ENCODE data around the gene FAM131A.

FAM131A gene

DNA sequence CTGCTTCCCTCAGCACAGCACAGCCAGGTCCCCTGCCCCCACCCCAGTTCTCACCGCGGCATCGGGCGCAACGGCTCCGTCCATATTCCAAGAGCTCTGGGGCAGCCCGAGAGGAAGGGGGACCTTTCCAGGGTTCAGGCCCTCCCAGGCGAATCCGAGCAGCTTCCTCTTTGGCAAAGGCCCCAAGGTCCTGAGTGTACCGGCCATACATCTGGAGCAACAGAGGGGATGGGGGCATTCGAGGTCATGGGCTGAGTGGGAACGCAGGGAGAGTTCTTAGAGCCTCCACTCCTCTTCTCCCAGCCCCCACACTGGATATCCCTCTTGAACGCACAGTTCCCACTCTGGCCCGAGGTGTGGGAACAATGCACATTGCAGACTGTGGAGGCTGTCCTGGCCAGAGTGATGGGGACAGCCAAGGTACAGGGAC lies 21.5 kb downstream of the FAM131A start:
- DNase-seq: no peak

DNA sequence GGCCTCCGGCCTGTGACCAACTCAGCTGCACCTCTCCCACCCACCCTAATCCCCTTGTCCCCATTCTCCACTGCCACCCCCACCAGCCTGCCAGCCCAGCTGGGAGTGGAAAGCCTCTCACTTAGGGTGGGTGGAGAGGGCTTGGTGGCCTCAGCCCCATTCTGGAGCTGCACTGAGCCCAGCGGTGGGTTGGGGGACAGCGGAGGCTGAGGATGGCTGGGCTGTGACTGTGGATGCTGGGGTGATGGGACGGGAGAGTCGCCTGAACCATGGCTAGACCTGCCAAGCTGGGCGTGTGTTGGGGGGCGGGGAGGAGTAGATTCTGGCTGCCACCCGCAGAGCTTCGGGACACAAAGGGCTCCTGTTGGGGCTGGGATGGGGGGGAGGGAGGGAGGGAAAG lies 22.2 kb downstream of the FAM131A start:
- no peak for DNase-seq

DNA sequence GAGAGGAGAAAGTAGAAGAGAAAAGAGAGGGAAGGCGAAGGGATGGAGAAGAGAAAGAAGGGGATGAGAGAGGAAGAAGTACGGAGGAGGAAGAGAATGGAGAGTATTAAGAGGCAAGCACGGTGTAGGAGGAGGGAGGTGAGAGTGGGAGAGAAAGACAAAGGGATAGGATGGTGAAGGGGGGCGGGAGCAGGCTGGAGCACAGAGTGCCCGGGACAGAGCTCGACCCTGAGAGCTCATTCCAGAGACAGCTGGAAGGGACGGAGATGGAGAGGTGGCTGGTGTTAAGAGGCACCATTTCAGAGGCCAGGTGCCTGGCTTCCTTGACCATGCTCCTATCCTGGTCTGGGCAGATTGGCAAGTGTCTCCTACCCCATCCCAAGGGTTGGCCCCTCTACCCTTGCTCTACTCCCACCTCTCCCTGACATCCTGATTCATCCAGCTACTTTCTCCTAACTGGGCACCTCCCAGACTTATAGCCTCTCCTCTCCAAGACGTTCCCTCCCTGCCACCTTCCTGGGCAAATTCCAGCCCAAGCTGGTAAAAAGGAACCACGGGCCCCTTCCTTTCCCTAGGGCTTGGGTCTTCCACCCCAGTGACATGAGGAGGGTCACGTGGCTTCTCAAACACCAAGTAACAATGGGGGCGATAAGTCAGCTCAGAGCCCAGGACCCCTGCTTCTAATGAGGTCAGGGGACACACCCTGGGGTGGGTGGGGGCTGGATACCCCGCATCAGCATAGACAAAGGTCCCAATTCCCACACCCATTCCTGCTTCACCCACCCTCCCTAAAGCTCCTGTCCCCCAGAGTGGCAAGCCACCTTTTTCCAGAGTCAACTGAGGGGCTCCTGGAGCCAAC lies 22.9 kb downstream of the FAM131A start:
- no peak for DNase-seq

DNA sequence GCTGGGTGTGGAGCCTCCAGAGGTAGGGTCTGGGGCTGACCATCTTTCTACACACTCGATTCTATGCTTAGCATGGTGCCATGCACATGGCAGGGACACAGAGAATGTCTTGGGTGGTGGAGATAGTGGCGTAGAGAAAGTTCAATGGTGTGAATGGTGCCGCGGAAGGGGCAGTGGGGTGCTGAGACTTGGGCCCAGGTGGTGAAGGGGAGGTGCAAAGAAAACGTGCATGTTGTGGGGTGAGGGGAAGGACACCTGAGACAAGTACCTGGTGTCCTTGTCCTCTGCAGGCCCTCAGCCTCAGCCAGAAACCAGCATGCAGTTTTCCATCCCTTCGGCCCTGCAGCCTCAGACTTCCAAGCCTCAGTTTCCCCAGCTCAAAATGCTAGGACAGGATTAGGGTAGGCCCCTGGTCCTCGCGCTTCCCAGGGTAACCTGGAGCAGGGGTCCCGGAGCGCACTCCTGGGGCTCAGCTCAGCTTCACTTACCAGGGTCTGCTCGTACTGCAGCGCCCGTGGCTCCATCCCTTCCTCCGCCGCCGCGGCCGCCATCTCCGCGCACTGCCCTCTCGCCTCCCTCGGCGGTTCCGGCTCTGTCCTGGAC lies 23.6 kb downstream of the FAM131A start:
- no peak for DNase-seq

DNA sequence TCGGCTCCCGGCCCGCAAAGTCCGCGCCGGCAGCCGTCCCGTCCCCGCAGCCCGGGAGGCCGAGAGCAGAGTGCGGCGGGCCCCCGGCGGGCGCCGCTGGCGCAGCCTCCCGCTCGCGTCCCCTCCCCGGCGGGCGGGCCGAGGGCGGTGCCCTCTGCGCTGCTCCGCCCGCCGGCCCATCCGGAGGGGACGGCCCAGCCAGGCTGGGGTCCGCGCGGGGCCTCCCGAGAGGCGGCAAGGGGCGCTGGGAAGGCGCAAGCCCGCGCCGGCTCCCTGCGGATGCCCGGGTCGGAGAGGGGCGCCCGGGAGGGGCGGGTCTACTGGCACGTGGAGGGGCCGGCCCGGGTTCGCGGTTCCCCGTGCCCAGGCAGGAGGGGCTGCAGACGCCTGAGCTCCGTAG lies 24.1 kb downstream of the FAM131A start, which contains the start of the genes CLCN2 and POLR2H:
Gene CLCN2, minus strand, starts transcription at position 74 of the 400 bp plus-strand sequence. CDS start 126 bp downstream, outside the sequence.
Gene POLR2H, plus strand, starts transcription at position 179 of the 400 bp plus-strand sequence. CDS start 1,783 bp downstream, outside the sequence.
- DNase-seq: peak; percentile 37

DNA sequence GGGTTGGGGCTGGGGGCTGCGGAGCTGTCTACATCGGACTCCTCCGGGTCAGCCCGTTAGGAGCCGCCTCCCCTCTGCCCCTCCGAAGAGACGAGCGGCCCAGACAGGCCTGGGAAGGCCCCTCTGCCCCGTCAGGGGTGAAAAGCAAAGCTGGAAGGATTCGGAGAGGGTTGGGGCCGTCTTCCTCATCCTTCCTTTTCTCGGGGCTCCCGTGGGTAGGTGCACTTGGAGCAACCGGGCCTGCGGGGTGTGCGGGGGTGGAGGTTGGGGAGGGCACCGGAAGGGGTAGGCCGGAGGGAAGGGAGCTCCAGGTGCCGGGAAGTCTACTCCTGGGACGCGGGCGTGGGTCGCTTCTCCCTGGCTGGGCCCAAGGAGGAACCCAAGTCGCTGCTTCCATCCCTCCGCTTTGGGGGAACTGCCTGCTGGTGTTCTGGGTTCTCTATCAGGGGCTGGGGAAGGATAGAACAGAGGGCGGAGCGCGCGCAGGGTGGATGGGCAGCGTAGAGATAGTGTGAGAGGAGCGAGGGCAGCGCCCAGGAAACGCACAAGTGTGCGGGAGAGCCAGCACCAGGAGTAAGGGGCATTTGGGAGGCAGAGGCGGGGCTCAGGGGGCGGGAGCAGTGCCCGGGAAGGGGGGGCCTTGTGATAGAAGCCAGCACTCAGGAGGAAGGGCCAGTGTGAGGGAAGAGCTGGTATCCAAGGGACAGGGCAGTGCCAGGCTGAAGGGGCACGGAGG lies 24.7 kb downstream of the FAM131A start:
- DNase-seq: peak; percentile 34

DNA sequence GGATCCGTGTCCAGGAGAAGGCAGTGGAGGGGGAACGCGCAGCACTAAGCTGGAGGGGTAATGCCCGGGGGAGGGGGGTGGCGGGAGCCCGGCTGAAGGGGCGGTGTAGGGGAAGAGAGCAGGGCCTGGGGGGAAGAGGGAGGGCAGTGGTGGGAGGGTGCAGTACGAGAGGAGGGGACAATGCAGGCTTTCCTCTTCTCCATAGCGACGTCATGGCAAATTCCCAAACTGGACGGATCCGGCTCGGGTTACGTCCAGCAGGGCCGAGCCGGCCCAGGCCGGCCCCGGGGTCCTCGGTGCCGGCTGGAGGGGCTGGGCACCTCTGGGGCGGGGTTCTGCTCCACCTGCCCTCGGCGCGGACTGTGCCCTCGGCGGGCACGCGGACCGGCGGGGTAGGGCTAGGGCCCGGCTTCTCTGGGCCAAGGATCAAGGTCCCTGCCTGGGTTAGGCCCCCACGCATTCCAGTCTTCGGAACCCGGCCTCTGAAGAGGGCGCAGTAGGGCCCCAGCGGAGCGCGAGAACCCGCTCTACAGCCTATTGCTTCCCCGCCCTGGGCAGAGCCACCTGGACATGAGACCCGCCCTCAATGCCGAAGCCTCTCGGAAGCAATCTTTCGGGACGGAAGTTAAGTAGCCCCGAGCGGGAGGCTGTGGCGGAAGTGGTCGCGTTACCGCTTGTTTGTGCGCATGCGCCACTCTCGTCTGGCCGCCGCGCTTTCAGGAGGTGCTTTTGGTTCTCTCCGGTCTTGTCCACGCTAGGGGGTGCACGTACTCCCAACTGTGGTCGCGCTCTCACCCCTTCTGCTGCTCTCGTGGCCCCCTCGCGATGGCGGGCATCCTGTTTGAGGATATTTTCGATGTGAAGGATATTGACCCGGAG lies 25.5 kb downstream of the FAM131A start:
- peak; percentile 96 for DNase-seq

DNA sequence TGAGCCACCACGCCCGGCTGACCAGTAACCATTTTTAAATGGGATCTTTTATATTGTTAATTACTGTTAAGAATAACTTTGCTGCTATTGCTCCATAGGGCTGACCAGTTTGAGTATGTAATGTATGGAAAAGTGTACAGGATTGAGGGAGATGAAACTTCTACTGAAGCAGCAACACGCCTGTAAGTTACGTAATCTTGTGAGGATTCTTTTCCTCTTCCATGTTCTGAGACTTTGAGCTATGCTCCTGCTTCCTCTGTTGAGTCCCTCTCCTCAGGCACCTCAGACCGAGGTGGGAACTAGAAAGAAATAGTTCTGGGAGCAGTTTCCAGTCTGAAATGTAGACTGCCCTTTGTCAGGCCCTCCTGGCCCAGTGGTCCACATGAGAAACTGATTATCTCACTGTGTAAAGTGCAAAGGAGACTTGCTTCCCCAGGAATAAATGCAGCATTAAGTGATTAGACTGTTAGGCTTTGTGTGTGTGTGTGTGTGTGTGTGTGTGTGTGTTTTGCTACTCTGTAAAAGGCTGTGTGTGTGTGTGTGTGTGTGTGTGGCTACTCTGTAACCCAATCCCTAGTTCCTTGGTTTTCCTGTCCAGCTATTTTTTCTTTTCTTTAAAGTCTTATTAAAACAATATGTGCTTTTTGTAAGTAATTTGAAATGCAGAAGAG lies 29.4 kb downstream of the FAM131A start:
- DNase-seq: no peak

DNA sequence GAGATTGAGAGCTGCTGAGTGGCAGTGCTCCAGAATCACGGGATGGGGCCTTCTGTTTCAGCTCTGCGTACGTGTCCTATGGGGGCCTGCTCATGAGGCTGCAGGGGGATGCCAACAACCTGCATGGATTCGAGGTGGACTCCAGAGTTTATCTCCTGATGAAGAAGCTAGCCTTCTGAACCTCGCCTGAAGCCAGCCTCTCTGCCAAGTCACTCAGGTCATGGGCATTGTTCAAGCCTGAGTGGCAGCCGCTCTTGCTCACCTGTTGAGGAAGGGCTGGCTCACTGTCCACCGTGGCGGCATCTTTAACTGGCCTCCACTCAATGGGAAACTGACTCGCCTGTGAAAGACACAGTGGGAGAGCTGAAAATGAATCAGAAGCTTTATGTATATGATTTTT lies 30.7 kb downstream of the FAM131A start:
- DNase-seq: no peak

DNA sequence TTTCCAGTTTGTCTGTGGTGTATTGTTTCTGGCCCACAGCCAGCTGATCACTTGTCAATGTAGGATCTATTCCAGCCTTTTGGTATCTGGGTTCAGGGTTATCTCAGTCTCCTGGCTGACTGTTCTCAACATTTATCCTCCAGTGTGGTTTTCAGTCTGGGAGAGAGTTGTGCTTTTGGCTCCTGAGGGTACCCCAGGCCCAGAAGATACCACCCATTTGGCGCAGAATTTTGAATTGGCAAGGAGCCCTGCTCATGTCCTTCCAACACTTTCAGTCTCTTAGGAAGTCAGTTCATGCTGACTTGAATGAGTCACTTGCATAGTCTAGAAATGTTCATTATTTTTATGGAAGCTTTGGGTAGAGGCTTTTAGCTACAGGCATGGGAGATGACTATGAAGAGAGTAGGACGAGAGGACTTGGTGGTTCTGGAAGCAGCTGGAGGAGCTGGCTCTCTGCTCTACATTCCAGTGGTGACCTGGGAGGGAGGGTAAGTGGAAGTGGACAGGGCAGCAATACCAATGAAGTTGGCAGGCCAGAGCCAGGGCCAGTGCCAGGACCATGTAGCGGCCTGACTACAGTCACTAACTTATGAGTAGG lies 31.3 kb downstream of the FAM131A start:
- no peak for DNase-seq

DNA sequence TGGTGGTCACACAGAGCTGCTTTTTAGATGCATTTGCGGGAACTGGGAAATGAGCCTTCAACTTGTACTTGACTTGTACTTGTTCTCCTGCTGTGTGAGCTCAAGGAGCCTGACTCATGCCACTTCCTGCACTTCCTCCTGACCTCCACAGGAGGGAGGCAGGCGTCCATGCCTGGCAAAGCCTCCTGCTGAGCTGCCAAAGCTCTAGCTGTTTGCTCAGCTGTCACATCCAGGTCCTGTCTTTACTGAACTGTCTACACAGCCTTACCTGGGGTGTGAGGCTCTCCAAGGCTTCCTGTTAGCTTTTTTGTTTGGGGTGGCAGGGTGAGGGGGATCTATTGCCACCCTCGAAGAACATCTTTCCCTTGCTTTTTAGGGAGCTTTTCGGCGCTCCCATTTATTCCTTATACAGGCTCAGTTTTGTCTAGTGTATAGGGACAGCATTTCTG lies 34.2 kb downstream of the FAM131A start:
- peak; percentile 64 for DNase-seq

DNA sequence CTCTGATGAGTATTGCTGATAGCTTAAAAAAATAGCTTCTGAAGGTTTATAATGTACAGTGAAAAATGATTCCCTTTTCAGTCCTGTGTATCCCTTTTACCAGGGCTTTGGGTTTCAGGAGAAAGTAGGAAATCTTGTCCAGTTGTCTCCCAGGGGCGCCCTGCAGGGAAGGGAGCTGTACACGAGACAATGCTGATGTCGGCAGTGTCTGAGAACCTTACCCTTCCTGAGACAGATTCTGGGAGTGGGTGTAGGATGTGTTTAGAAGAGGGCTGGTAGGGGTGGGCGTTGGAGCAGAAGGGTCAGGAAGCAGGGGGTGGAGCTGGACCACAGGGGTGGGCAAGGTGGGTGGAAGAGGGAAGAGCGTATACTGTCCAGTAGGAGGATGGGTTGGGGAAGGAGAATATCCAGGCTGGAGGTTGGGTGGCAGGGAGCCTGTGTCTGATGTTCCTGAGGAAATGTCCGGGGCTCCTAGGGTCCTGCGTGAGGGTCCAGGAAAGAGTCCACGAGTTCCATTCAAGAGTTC lies 35.0 kb downstream of the FAM131A start:
- no peak for DNase-seq

DNA sequence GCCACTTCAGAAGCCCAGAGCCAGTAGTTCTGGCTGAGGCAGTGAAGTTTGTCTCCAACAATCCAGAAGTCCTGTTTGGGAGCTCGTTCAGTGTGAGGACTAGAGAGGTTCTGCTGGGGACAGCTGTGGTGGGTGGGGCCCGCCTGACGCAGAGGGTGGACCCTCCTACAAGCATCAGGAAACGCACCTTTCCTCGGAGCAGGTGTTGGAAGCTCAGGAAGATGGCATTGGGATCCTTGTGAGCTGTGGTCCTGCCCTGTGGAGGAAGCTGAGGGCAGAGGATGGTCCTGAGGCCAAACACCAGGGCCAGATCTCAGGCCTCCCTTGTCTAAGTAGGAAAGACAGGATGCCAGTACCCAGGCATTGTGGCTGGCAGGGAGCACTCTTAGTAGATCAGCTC lies 35.5 kb downstream of the FAM131A start:
- no peak for DNase-seq

DNA sequence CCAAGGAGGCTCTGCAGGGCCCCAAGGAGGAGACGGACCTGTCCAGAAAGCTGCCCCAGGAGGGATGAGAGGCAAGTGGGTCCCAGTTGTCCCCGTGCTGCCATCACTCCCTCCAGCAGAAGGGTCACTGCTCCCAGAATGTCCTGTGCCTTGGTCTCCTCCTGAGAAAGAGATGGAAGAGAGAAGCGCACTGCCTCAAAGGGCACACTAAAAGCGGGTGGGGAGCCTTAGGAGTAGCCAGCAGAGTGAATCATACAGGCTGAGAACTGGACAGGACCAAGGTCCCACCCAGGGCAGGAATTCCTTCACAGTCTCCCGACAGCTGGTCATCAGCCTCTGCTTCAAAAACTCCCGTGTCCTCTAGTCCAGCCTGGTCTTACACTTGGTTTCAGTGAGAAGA lies 36.0 kb downstream of the FAM131A start:
- DNase-seq: no peak

DNA sequence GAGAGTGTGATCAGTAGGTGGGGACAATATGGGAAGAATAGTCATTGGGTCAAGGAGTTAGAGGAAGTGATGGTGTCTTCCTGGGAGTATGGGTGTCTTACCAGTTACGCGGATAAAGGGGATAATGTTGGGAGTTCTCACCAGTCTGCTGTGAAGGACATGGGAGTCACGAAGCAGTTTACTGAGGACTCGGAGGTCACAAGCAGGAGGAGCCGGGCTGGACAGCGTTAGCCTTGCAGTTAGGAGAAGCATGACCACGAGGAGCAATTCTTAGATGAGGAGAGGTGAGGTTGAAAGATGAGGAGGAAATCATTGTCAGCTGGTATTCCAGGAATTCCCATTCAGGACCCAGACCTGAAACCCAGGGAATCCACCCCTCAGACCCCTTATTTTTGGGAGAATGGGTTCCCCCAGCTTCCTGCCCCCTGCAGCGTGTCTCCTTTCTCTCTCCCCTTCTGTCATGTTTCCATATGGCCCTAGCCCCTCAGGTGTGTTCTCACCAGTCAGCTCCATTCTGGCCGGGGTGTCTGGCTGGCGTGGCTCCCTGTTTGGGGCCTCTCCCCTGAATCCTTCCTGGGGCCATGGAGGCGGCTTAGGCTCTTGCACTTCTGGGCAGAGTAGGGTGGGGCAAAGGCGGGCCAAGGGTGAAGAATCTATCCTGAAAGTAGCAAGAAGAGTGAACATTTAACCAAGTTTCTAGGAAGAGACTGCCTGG lies 38.5 kb downstream of the FAM131A start:
- no peak for DNase-seq

DNA sequence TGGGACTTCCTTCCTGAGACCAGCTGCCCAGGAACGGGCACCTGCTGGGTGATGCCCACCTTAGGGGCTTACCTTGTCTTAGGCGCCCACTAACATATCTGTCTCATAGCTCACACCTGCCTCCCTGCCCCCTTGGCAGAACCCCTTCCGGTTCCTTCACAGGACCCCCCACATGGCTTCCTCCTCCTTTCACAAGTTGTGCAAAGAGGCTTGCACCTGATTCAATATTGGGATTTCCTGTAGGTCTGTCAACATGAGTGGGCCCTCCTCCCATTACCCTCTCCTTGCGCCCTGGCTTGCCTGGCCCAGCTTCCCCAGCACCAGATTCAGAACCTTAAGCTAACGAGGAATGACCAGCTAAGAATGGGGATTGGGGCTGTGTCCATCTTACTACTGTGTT lies 40.0 kb downstream of the FAM131A start:
- DNase-seq: no peak

DNA sequence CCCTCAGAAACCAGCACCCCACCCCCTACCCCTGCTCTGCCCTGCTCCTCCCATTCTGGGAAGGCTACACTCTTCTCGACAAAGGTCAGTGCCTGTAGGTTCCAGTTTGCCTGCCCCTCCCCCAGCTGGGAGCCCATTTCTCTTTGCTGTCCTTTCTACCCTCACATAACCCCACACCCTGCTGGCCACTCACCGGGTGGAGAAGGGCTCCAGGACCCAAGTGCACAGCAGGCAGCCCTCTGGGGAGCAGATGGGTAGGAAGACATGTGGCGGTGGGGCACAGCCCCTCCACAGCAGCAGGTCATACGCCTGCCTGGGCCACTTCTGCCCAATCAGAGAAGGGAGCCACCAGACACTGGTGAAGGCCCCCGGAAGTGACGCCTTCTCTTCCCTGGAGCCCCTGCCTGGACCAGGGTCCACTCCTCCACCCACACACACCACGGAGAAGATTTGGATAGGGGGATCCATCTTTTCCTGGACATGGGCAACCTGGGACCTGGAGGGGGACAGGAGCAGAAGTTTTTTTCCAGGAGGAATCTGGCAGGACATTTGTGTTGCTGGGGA lies 40.6 kb downstream of the FAM131A start, which contains the start of gene THPO:
Gene THPO, minus strand, starts transcription at position 326 of the 564 bp plus-strand sequence. CDS start 1,948 bp downstream, outside the sequence.
- DNase-seq: no peak

DNA sequence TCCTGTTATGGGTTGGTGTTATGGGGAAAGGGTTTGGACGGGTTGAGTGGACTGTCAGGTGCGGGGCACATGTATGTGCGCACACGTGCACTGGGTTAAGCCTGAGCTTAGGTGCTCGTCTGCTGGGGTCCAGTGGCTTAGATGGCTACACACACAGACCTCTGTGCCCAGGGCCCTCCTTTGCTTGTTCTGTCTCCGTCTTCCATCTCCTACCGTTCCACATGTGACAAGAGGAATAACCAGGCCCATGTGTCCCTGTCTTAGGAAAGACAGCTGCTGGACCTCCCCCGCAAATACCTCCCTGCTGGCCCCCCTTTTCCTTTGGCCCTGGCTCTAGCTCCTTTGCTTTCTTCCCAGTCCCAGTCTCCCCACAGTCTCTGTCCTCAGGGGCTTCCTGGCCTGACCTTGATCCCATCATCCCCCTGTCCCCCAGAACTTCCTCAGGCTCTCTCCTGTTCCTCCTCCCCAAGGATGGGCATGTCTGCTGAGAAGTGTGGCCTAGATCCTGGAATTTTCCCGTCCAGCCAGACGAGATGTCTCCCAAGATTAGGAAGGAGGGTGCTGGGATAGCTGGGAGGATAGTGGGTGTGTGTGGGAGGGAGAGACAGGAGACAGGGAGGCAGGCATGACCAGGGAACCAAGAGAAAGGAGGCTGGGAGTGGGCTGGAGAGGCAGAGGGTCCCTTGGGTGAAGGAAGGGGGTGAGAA lies 41.4 kb downstream of the FAM131A start:
- no peak for DNase-seq

Measured in CD4-positive, alpha-beta T cell treated with Interleukin-12 subunit alpha and Interleukin-12 subunit beta, for 1 hour (primary cell).